A549 treated with Hydrocortisone at 1 μM for 4 hours (cell line): ENCODE measurements around the gene RBMS1. TPM values are rescaled to one million over a fixed set of nuclear protein-coding genes. Genes with fewer than 3 reads are reported as not detected.

Experiments used
- total RNA-seq: library from RNA; stranded (reverse); fragments of 200-300 nt; extraction: Qiagen RNA extraction; gene quantifications from 5 replicates; pipeline ENCODE4 v1.2.3, GENCODE V29; 2022

The RBMS1 gene
- 46.0 to 64.0 TPM (median 55.9 TPM) in 5 replicates for total RNA-seq

GRCh38 chr2:160493227-160494028, at the start of gene RBMS1:
Gene RBMS1 (minus strand): TSS chr2:160493807. CDS start chr2:160493363, 444 bp downstream.

